ENCODE data around the gene APIP.
A peak's percentile ranks its signal among the peaks of the same experiment; 100 is the strongest.

Gene APIP

GRCh38 chr11:34916015-34916842 lies at the start of gene APIP, which contains the start of gene PDHX:
APIP (minus strand) TSS chr11:34916379; CDS start chr11:34916284, 95 bp downstream.
PDHX (plus strand) TSS chr11:34916618; CDS start chr11:34916656, 38 bp downstream.
- DNase-seq (ENCODE audit: low read depth in 3 of 3), result peak; percentile 91 to 96 (median 96)

- no peak for DNase-seq (ENCODE audit: low read depth in 3 of 3)
Observed at GRCh38 chr11:34964610-34965331, 48.6 kb upstream of the APIP start.

GRCh38 chr11:34963351-34963750 lies 47.2 kb upstream of the APIP start:
- DNase-seq (ENCODE audit: low read depth in 3 of 3), result no peak

GRCh38 chr11:34962034-34962433 lies 45.9 kb upstream of the APIP start:
- no peak for DNase-seq (ENCODE audit: low read depth in 3 of 3)

- DNase-seq (ENCODE audit: low read depth in 3 of 3), result no peak
Observed at GRCh38 chr11:34960277-34960676, 44.1 kb upstream of the APIP start.

- no peak for DNase-seq (ENCODE audit: low read depth in 3 of 3)
Observed at GRCh38 chr11:34959770-34960169, 43.6 kb upstream of the APIP start.

- no peak for DNase-seq (ENCODE audit: low read depth in 3 of 3)
Observed at GRCh38 chr11:34957606-34958005, 41.4 kb upstream of the APIP start.

GRCh38 chr11:34957206-34957605 lies 41.0 kb upstream of the APIP start:
- DNase-seq (ENCODE audit: low read depth in 3 of 3), result no peak

- DNase-seq (ENCODE audit: low read depth in 3 of 3), result no peak
Observed at GRCh38 chr11:34953955-34954354, 37.8 kb upstream of the APIP start.

- no peak for DNase-seq (ENCODE audit: low read depth in 3 of 3)
Observed at GRCh38 chr11:34948696-34949095, 32.5 kb upstream of the APIP start.

- no peak for DNase-seq (ENCODE audit: low read depth in 3 of 3)
Observed at GRCh38 chr11:34944692-34945091, 28.5 kb upstream of the APIP start.

GRCh38 chr11:34941688-34942087 lies 25.5 kb upstream of the APIP start:
- DNase-seq (ENCODE audit: low read depth in 3 of 3), result no peak

GRCh38 chr11:34940026-34940677 lies 24.0 kb upstream of the APIP start:
- DNase-seq (ENCODE audit: low read depth in 3 of 3), result no peak

- DNase-seq (ENCODE audit: low read depth in 3 of 3), result no peak
Observed at GRCh38 chr11:34938611-34939010, 22.4 kb upstream of the APIP start.

GRCh38 chr11:34936945-34937629 lies 20.9 kb upstream of the APIP start:
- no peak for DNase-seq (ENCODE audit: low read depth in 3 of 3)

GRCh38 chr11:34929794-34930763 lies 13.9 kb upstream of the APIP start:
- DNase-seq (ENCODE audit: low read depth in 3 of 3), result no peak

GRCh38 chr11:34928960-34929680 lies 12.9 kb upstream of the APIP start:
- DNase-seq (ENCODE audit: low read depth in 3 of 3), result no peak

GRCh38 chr11:34928268-34928959 lies 12.2 kb upstream of the APIP start:
- no peak for DNase-seq (ENCODE audit: low read depth in 3 of 3)

GRCh38 chr11:34926831-34927132 lies 10.6 kb upstream of the APIP start:
- no peak for DNase-seq (ENCODE audit: low read depth in 3 of 3)

Measured in stimulated activated CD4-positive, alpha-beta T cell treated with anti-CD3 and anti-CD28 coated beads, TNF-alpha, amount 100 ng/mL, for 4 hours (primary cell).